Epithelial cell of esophagus (primary cell): ENCODE measurements around the gene ADTRP.

Experiments
- DNase-seq: peaks from one replicate; pipeline ENCODE4 v3.0.0; 2010; ENCODE audit warnings: low read depth
- H3K4me3 ChIP-seq: 2 replicates; pipeline ENCODE4 v1.5.1; 2011; ENCODE audit warnings: mild to moderate bottlenecking, low read length, control low read depth
- TF ChIP-seq, protein P1 (sequence below): IDR thresholded peaks from 2 replicates; pipeline ENCODE4 v1.5.1; 2011; ENCODE audit warnings: low read depth, mild to moderate bottlenecking, low read length, control low read depth, inconsistent platforms; ENCODE audit not compliant: insufficient read depth; ENCODE audit errors: missing control alignments

Gene ADTRP

GRCh38 chr6:11772109-11772825, 6.3 kb downstream of the ADTRP start:
- TF ChIP-seq, protein P1, sequence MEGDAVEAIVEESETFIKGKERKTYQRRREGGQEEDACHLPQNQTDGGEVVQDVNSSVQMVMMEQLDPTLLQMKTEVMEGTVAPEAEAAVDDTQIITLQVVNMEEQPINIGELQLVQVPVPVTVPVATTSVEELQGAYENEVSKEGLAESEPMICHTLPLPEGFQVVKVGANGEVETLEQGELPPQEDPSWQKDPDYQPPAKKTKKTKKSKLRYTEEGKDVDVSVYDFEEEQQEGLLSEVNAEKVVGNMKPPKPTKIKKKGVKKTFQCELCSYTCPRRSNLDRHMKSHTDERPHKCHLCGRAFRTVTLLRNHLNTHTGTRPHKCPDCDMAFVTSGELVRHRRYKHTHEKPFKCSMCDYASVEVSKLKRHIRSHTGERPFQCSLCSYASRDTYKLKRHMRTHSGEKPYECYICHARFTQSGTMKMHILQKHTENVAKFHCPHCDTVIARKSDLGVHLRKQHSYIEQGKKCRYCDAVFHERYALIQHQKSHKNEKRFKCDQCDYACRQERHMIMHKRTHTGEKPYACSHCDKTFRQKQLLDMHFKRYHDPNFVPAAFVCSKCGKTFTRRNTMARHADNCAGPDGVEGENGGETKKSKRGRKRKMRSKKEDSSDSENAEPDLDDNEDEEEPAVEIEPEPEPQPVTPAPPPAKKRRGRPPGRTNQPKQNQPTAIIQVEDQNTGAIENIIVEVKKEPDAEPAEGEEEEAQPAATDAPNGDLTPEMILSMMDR, result no peak
- peak; percentile 96 for DNase-seq
- H3K4me3 ChIP-seq, result no peak overlapping the region

- no peak overlapping the region for H3K4me3 ChIP-seq
- TF ChIP-seq, protein P1, result no peak
Measured at GRCh38 chr6:11771473-11772048, 7.0 kb downstream of the ADTRP start.

DNA sequence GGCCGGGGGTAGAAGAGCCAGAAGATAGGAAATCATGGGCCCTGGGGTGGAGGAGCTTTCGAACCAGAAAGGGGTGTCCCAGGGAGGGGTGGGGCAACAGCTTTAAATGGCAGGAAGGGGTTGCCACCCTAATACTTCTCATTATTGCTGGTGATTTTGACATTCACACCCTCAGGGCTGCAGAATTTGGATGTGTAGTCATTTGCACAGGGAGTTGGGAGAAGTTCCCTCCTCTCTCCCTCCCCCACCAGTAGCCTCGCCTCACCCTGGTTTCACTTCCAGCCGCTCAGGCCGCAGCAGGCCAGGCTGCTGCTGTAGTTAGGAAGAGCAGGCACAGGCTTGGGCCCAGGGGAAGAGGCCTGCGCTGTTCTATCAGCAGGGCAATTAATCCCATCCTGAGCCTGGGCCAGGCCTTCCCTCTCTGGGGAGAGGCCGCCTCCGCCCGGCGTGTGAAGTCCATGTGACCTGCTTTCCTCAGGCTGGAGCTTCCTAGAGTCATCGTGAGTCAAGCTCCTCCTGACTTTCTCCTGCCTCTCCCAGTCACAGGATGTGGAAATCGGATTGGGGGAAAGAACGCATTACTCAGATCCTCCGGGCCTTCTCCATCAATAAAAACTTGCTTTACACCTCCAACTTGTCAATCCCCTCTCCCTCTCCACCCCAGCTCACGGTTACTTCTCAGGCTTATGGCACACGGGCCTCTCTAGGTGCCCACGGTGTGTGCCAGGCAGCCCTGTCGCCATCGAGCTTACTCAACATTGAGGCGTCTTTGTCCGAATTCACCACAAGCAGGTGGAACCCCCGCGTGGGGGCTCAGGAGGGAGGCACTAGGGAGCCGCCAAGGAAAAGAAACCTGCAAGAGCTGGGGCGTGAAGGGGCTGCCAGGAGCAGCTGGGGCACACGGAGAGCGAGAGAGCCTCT, 7.8 kb downstream of the ADTRP start:
- DNase-seq, result peak; percentile 100
- peak overlapping the region; percentile 25 for H3K4me3 ChIP-seq
- TF ChIP-seq, protein P1, result no peak

More at GRCh38 chr6:11771473-11772048, 7.0 kb downstream of the ADTRP start:
- DNase-seq, result peak; percentile 82

- peak overlapping the region; percentile 25 for H3K4me3 ChIP-seq
Measured at GRCh38 chr6:11769811-11770545, 8.6 kb downstream of the ADTRP start.

DNA sequence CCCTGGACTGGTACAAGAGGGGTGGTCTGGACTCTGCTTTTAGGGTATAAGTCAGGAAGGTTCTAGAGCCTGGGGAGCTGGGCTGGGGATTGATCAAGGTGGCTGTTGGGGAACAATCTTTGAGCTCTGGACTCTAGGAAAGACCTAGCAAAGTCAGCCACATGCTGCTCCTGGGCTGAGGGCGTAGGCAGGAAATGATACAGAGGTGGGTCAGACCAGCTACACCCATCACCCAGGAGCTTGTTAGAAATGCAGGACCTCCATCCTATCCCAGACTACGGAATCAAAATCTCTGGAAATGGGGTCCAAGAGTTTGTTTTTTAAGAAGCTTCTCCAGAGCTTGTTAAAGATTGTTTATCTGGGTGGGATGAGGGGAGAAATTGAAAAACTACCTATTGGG, 9.4 kb downstream of the ADTRP start:
- peak; percentile 85 for DNase-seq
- no peak overlapping the region for H3K4me3 ChIP-seq
- TF ChIP-seq, protein P1, result no peak

More at GRCh38 chr6:11769811-11770545, 8.6 kb downstream of the ADTRP start:
- TF ChIP-seq, protein P1, result no peak
- DNase-seq, result peak; percentile 75

DNA sequence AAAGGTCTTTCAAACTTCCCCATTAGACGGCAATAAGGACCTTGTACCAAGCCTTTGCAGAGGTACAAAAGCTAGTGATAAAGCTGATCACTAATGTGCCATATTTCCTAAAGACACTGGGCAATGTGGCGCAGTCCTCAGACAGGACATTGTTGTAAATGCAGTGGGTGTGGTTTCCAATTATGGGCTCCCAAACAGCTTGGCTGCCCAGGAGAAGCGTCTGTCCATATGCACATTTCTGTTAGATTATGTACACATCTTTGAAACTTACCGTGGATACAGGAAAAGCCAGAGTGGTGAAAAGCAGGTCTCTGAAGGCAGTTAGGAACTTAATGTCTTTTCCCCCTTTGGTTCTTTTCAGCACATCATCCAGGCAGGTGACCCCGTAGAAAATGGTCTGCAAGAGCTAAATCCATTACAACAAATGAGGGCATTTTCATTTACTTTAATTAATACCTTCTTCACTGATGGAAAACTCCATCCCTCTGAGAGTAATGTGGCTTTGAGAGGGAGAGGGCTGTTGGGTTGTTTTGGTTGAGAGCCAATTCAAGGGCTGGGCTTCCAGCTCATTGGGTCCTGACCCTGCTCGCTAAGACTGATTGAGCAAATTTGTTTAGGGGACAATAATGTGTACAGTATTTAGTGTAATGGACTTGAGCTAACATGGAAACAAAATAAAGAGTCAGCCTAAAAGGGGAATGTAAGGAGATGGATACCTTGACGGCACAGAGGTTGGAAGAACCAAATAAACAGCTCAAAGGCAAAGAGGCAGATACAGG, 10.4 kb downstream of the ADTRP start:
- no peak overlapping the region for H3K4me3 ChIP-seq
- TF ChIP-seq, protein P1, result no peak
- DNase-seq, result no peak
